Mesothelial cell of epicardium (in vitro differentiated cells): Measurements from ENCODE around the gene TMEM176A. TPM values are rescaled to one million over a fixed set of nuclear protein-coding genes. Genes with fewer than 3 reads are reported as not detected.

ENCODE experiments used
- DNase-seq, 2 experiments: peaks; one replicate each; pipeline ENCODE4 v3.0.0; 2021; ENCODE audit warnings: low spot score in 2 of 2; ENCODE audit not compliant: unreplicated experiment in 2 of 2
- H3K27ac Mint-ChIP-seq: 2 replicates; pipeline ENCODE4 v1.8.0; 2021; ENCODE audit warnings: mixed read lengths
- H3K27me3 Mint-ChIP-seq: 2 replicates; pipeline ENCODE4 v1.8.0; 2021; ENCODE audit warnings: low read depth, mixed read lengths
- H3K36me3 Mint-ChIP-seq: 2 replicates; pipeline ENCODE4 v1.8.0; 2021; ENCODE audit warnings: mixed read lengths
- H3K4me1 Mint-ChIP-seq: 2 replicates; pipeline ENCODE4 v1.8.0; 2021; ENCODE audit warnings: mixed read lengths
- H3K4me3 Mint-ChIP-seq: 2 replicates; pipeline ENCODE4 v1.8.0; 2021; ENCODE audit warnings: mild to moderate bottlenecking, moderate library complexity, mixed read lengths
- H3K9me3 Mint-ChIP-seq: 2 replicates; pipeline ENCODE4 v1.8.0; 2021; ENCODE audit warnings: mixed read lengths
- CTCF ChIP-seq: fragments of 200-600 bp; sonication (generic); IDR thresholded peaks from one replicate; pipeline ENCODE4 v1.5.0; 2021; ENCODE audit warnings: antibody characterized with exemption; ENCODE audit not compliant: unreplicated experiment
- total RNA-seq: library from RNA; stranded (reverse); gene quantifications from 3 replicates; pipeline ENCODE4 v1.2.1, GENCODE V29; 2021

The TMEM176A gene
- total RNA-seq, 1 donor from 2014 or later: 2.5 TPM

- Mint-ChIP-seq H3K9me3 (peaks cover 11% of the 10 kb centered on the region), H3K27ac (no peak overlapping the region), H3K27me3 (peaks cover 40% of the 10 kb centered on the region), H3K4me1 (peaks cover 4% of the 10 kb centered on the region), H3K4me3 (no peak overlapping the region), H3K36me3 (no peaks in the 10 kb centered on the region)
- DNase-seq: no peak
- TF ChIP-seq CTCF: no peak
Measured at GRCh38 chr7:150778014-150778737, 22.4 kb upstream of the TMEM176A start.

- DNase-seq: peak; percentile 62 to 90
- H3K4me1 Mint-ChIP-seq: peaks cover 4% of the 10 kb centered on the region
- H3K27me3 Mint-ChIP-seq: peaks cover 42% of the 10 kb centered on the region
- no peaks in the 10 kb centered on the region for H3K36me3 Mint-ChIP-seq
- peaks cover 5% of the 10 kb centered on the region for H3K9me3 Mint-ChIP-seq
- TF ChIP-seq CTCF: peak; percentile 88
- H3K4me3 Mint-ChIP-seq: no peak overlapping the region
- no peak overlapping the region for H3K27ac Mint-ChIP-seq
Measured at GRCh38 chr7:150778738-150779301, 21.7 kb upstream of the TMEM176A start.

- TF ChIP-seq CTCF: no peak
- DNase-seq: no peak
- no peak overlapping the region for H3K27ac Mint-ChIP-seq
- peaks cover 8% of the 10 kb centered on the region for H3K4me1 Mint-ChIP-seq
- H3K4me3 Mint-ChIP-seq: no peak overlapping the region
- H3K27me3 Mint-ChIP-seq: peaks cover 50% of the 10 kb centered on the region
- no peaks in the 10 kb centered on the region for H3K36me3 Mint-ChIP-seq
- H3K9me3 Mint-ChIP-seq: no peaks in the 10 kb centered on the region
Measured at GRCh38 chr7:150780292-150780691, 20.3 kb upstream of the TMEM176A start.

GRCh38 chr7:150781103-150781502 is 19.5 kb upstream of the TMEM176A start:
- no peak for DNase-seq
- no peak for TF ChIP-seq CTCF
- Mint-ChIP-seq H3K4me3 (no peak overlapping the region), H3K9me3 (no peaks in the 10 kb centered on the region), H3K27ac (no peak overlapping the region), H3K27me3 (peaks cover 55% of the 10 kb centered on the region), H3K36me3 (no peaks in the 10 kb centered on the region), H3K4me1 (peaks cover 14% of the 10 kb centered on the region)

GRCh38 chr7:150781961-150782360 is 18.6 kb upstream of the TMEM176A start:
- Mint-ChIP-seq H3K4me1 (peaks cover 16% of the 10 kb centered on the region), H3K27me3 (peaks cover 54% of the 10 kb centered on the region), H3K36me3 (no peaks in the 10 kb centered on the region), H3K9me3 (no peaks in the 10 kb centered on the region), H3K27ac (no peak overlapping the region), H3K4me3 (no peak overlapping the region)
- no peak for TF ChIP-seq CTCF
- DNase-seq: no peak
